ENCODE data around the gene SH3PXD2A.
A peak's percentile ranks its signal among the peaks of the same experiment; 100 is the strongest.
"Not testable (repeated sequence)": the region's sequence is repeated elsewhere in the genome, so short reads cannot be mapped to it uniquely, and the experiment has no call there.

The SH3PXD2A gene

DNA sequence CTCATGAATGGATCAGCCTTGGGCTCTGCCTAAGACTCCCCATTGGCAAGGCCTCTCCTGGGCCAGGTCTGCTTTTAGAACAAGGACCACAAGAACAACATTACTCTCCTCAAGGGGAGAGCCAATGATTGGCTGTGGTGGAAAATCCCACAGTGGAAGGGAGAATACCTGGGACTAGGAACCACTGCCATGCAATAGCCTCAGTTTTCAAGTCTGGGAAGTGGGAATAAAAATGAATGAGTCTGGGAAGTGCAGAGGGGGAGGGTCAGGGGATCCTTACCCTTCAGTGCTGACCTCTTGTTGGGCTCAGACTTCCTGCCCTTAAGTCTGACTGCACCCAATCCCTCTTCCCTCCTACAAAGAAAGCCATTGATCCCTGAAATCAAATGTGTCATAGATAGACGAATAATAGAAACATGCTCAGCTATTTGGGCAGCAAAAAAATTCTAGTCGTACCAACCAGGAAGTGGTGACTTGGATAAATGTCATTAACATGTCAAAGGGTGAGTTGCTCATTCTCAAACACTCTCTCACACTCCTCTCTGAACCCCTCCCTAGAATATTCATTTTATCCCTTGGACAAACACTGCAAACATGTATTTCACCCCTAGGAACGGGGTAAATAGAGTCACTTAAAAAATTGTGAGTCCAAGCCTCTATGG lies 123.6 kb downstream of the SH3PXD2A start:
- ATAC-seq (no peak), DNase-seq (no peak)
- H3K4me1 Mint-ChIP-seq = no peaks in the 10 kb centered on the region
- H3K4me3 Mint-ChIP-seq = no peak overlapping the region
- no peak overlapping the region for H3K27ac Mint-ChIP-seq
- no peaks in the 10 kb centered on the region for H3K27me3 Mint-ChIP-seq
- H3K36me3 Mint-ChIP-seq (ENCODE audit: low read depth) = no peaks in the 10 kb centered on the region
- H3K9me3 Mint-ChIP-seq = no peaks in the 10 kb centered on the region

DNA sequence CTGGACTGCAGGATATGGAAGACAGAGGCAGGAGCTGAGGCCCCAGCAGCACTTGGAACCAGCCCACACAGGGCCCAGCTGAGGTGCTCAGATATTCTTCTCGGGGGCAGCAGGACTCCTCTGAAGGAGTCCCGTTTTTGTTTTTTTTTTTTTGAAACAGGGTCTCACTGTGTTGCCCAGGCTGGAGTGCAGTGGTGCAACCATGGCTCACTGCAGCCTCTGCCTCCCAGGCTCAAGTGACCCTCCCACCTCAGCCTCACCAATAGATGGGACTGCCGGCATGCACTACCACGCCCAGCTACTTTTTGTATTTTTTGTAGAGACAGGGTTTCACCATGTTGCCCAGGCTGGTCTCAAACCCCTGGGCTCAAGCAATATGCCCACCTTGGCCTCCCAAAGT lies 124.3 kb downstream of the SH3PXD2A start:
- DNase-seq; H3K4me1 Mint-ChIP-seq; H3K36me3 Mint-ChIP-seq (ENCODE audit: low read depth); H3K4me3 Mint-ChIP-seq; H3K9me3 Mint-ChIP-seq; H3K27me3 Mint-ChIP-seq; ATAC-seq; H3K27ac Mint-ChIP-seq: not testable (repeated sequence)

- H3K27ac Mint-ChIP-seq = no peak overlapping the region
- H3K4me1 Mint-ChIP-seq = no peaks in the 10 kb centered on the region
- ATAC-seq (no peak), DNase-seq (no peak)
- no peaks in the 10 kb centered on the region for H3K36me3 Mint-ChIP-seq (ENCODE audit: low read depth)
- no peaks in the 10 kb centered on the region for H3K27me3 Mint-ChIP-seq
- no peak overlapping the region for H3K4me3 Mint-ChIP-seq
- no peaks in the 10 kb centered on the region for H3K9me3 Mint-ChIP-seq
These were observed 125.5 kb downstream of the SH3PXD2A start for GRCh38 chr10:103729851-103730250.

- ATAC-seq (no peak), DNase-seq (no peak)
These were observed 127.2 kb downstream of the SH3PXD2A start for GRCh38 chr10:103727991-103728689.

GRCh38 chr10:103727546-103727963 lies 127.8 kb downstream of the SH3PXD2A start:
- ATAC-seq = no peak
- Mint-ChIP-seq H3K9me3 (no peaks in the 10 kb centered on the region), H3K36me3 (ENCODE audit: low read depth) (no peaks in the 10 kb centered on the region), H3K4me3 (no peak overlapping the region), H3K4me1 (no peaks in the 10 kb centered on the region), H3K27me3 (no peaks in the 10 kb centered on the region), H3K27ac (no peak overlapping the region)
- no peak for DNase-seq

More at GRCh38 chr10:103727991-103728689, 127.2 kb downstream of the SH3PXD2A start:
- Mint-ChIP-seq H3K4me1 (no peaks in the 10 kb centered on the region), H3K4me3 (no peak overlapping the region), H3K27me3 (no peaks in the 10 kb centered on the region), H3K9me3 (no peaks in the 10 kb centered on the region), H3K27ac (no peak overlapping the region), H3K36me3 (ENCODE audit: low read depth) (no peaks in the 10 kb centered on the region)

- no peak overlapping the region for H3K27ac Mint-ChIP-seq
- no peaks in the 10 kb centered on the region for H3K9me3 Mint-ChIP-seq
- H3K36me3 Mint-ChIP-seq (ENCODE audit: low read depth) = no peaks in the 10 kb centered on the region
- H3K27me3 Mint-ChIP-seq = no peaks in the 10 kb centered on the region
- DNase-seq (no peak), ATAC-seq (no peak)
- H3K4me3 Mint-ChIP-seq = no peak overlapping the region
- no peaks in the 10 kb centered on the region for H3K4me1 Mint-ChIP-seq
These were observed 128.7 kb downstream of the SH3PXD2A start for GRCh38 chr10:103726637-103727036.

- Mint-ChIP-seq H3K27ac (no peak overlapping the region), H3K4me1 (no peaks in the 10 kb centered on the region), H3K9me3 (no peaks in the 10 kb centered on the region), H3K4me3 (no peak overlapping the region), H3K27me3 (no peaks in the 10 kb centered on the region), H3K36me3 (ENCODE audit: low read depth) (no peaks in the 10 kb centered on the region)
- ATAC-seq (no peak), DNase-seq (no peak)
These were observed 130.1 kb downstream of the SH3PXD2A start for GRCh38 chr10:103725242-103725641.

DNA sequence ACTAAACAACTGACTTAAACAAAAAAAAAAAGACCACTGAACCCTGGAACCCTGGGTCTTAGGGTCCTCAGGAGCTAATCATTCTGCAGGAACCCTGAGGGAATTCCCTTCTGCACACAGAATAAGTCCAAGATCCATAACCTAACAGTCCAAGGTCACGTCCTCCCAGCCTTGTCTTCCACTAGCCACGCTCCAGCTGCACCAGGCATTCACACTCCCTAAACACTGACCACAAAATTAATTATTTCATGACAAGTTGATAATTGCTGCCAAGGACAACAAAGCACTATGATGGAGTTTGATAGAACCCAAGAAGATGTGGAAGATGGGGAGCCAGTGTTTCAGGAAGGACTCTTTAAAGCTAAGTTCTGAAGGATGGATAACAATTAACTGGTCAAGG lies 130.6 kb downstream of the SH3PXD2A start:
- no peaks in the 10 kb centered on the region for H3K27me3 Mint-ChIP-seq
- no peak overlapping the region for H3K4me3 Mint-ChIP-seq
- no peaks in the 10 kb centered on the region for H3K9me3 Mint-ChIP-seq
- ATAC-seq = no peak
- H3K36me3 Mint-ChIP-seq (ENCODE audit: low read depth) = no peaks in the 10 kb centered on the region
- no peak overlapping the region for H3K27ac Mint-ChIP-seq
- DNase-seq = no peak
- no peaks in the 10 kb centered on the region for H3K4me1 Mint-ChIP-seq

DNA sequence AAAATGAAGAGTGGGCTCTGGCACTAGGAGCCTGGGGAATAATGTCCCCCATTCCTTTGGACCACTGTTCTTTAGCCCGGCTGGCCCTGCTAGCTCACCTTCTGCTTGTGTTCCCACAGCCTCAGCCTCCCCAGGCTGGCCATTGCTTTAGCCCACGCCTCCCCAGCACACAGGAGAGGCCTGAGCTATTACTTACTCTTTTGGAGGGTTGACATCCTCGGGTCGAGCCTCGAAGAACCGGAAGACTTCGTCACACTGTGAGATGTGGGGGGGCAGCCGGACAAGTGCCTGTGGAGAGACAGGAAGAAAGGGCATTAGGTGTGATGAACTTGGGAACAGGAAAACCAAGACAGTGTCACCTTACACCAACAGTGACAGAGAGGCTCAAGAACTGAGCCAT lies 131.3 kb downstream of the SH3PXD2A start:
- Mint-ChIP-seq H3K27ac (no peak overlapping the region), H3K9me3 (no peaks in the 10 kb centered on the region), H3K36me3 (ENCODE audit: low read depth) (no peaks in the 10 kb centered on the region), H3K27me3 (no peaks in the 10 kb centered on the region), H3K4me3 (no peak overlapping the region), H3K4me1 (peaks cover 1% of the 10 kb centered on the region)
- DNase-seq = no peak
- no peak for ATAC-seq

GRCh38 chr10:103723557-103723956 lies 131.8 kb downstream of the SH3PXD2A start:
- Mint-ChIP-seq H3K9me3 (no peaks in the 10 kb centered on the region), H3K27ac (no peak overlapping the region), H3K4me3 (no peak overlapping the region), H3K36me3 (ENCODE audit: low read depth) (no peaks in the 10 kb centered on the region), H3K27me3 (no peaks in the 10 kb centered on the region), H3K4me1 (peaks cover 6% of the 10 kb centered on the region)
- DNase-seq (no peak), ATAC-seq (no peak)

DNA sequence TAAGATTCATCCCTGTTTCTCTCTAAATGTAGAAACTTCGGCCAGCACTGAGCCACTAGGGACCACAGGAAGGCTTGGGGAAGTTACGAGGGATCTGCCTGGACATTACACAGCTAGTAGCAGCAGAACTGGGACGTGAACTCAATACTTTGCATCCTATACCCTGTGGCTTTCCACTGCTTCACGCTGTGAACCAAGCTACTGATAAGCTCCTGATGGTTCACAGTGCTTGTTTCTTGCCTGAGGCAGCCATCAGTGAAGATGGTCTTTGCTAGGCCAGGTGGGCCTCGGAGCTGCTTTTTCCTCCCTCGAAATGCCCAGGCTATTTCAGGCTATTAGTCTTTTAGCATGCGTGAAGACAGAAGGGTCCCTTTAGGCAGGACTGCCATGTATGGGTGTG lies 132.7 kb downstream of the SH3PXD2A start:
- no peaks in the 10 kb centered on the region for H3K9me3 Mint-ChIP-seq
- no peaks in the 10 kb centered on the region for H3K27me3 Mint-ChIP-seq
- DNase-seq = no peak
- no peaks in the 10 kb centered on the region for H3K36me3 Mint-ChIP-seq (ENCODE audit: low read depth)
- H3K4me1 Mint-ChIP-seq = peaks cover 6% of the 10 kb centered on the region
- no peak for ATAC-seq
- no peak overlapping the region for H3K4me3 Mint-ChIP-seq
- no peak overlapping the region for H3K27ac Mint-ChIP-seq

- no peaks in the 10 kb centered on the region for H3K9me3 Mint-ChIP-seq
- DNase-seq = no peak
These were observed 134.4 kb downstream of the SH3PXD2A start for GRCh38 chr10:103720964-103721335.

DNA sequence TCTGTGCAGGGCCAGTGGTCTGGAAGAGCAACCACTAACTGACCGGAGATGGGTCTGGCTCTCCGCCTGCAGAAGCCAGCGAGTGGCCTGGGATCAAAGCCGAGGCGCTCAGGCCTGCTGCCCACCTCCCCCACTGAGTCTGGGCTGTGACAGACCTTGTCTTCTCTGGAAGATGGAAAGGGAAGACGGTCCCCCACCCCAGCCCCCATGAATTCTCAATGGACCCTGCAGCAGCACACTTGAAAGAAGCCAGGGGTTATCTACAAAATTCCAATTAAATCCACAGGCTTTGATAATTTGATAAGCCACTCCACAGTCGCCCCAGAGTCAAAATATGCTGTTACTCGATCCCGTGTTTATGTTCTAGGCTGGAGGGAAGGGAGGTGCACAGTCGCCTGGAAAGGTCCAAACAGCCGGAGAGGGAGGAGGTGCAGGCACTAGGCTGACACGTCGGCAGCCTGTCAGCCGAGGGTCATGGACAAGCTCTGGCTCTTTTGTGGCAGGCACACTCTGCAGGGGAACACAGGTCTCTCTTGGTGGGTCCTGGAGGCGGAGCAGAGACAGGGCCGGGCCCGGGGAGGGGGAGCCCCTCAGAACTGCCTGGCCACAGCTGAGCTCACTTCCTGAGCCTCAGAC lies 134.9 kb downstream of the SH3PXD2A start:
- Mint-ChIP-seq H3K9me3 (no peaks in the 10 kb centered on the region), H3K36me3 (ENCODE audit: low read depth) (no peaks in the 10 kb centered on the region), H3K4me1 (peaks cover 6% of the 10 kb centered on the region), H3K27ac (no peak overlapping the region), H3K27me3 (no peaks in the 10 kb centered on the region), H3K4me3 (no peak overlapping the region)
- no peak for DNase-seq
- no peak for ATAC-seq

More at GRCh38 chr10:103720964-103721335, 134.4 kb downstream of the SH3PXD2A start:
- Mint-ChIP-seq H3K4me3 (no peak overlapping the region), H3K27me3 (no peaks in the 10 kb centered on the region), H3K27ac (no peak overlapping the region), H3K4me1 (peaks cover 6% of the 10 kb centered on the region), H3K36me3 (ENCODE audit: low read depth) (no peaks in the 10 kb centered on the region)
- ATAC-seq = no peak

GRCh38 chr10:103719036-103719435 lies 136.3 kb downstream of the SH3PXD2A start:
- H3K4me1 Mint-ChIP-seq = peaks cover 6% of the 10 kb centered on the region
- H3K9me3 Mint-ChIP-seq = no peaks in the 10 kb centered on the region
- H3K4me3 Mint-ChIP-seq = no peak overlapping the region
- H3K27ac Mint-ChIP-seq = peak overlapping the region; percentile 35
- DNase-seq = no peak
- no peaks in the 10 kb centered on the region for H3K27me3 Mint-ChIP-seq
- no peak for ATAC-seq
- H3K36me3 Mint-ChIP-seq (ENCODE audit: low read depth) = no peaks in the 10 kb centered on the region

DNA sequence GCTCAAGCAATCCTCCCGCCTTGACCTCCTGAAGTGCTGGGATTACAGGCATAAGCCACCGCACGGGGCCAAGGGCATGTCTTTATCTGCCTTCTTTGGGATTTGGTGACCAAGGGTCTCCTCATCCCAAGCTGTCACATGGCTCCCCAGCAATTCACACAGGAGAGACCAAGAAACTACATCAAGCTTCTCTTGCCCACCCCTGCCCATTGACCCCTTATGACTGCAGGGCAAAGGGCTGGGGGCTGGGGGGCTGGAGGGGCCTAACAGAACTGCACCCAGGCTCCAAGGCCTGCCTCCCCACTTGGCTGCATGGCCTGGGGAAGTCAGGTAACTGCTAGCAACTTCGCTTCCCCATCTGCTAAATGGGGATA lies 137.1 kb downstream of the SH3PXD2A start:
- ATAC-seq (no peak), DNase-seq (no peak)
- H3K9me3 Mint-ChIP-seq = no peaks in the 10 kb centered on the region
- no peaks in the 10 kb centered on the region for H3K36me3 Mint-ChIP-seq (ENCODE audit: low read depth)
- H3K27me3 Mint-ChIP-seq = no peaks in the 10 kb centered on the region
- H3K4me3 Mint-ChIP-seq = no peak overlapping the region
- H3K4me1 Mint-ChIP-seq = peaks cover 6% of the 10 kb centered on the region
- H3K27ac Mint-ChIP-seq = no peak overlapping the region
